IgD-negative memory B cell (primary cell): ENCODE measurements around the gene SLC6A9. TPM values are rescaled to one million over a fixed set of nuclear protein-coding genes. Genes with fewer than 3 reads are reported as not detected.

Experiments used
- H3K27ac Mint-ChIP-seq, 3 donors: one replicate each; pipeline ENCODE4 v1.8.0; 2020 to 2022; ENCODE audit warnings: mild to moderate bottlenecking in 3 of 3, mixed read lengths in 3 of 3, moderate library complexity in 1 of 3
- H3K27me3 Mint-ChIP-seq: one replicate; pipeline ENCODE4 v1.8.0; 2021; ENCODE audit warnings: mixed read lengths
- H3K36me3 Mint-ChIP-seq: one replicate; pipeline ENCODE4 v1.8.0; 2020; ENCODE audit warnings: mild to moderate bottlenecking, mixed read lengths
- H3K4me1 Mint-ChIP-seq, 3 donors: one replicate each; pipeline ENCODE4 v1.8.0; 2020 to 2022; ENCODE audit warnings: mixed read lengths in 3 of 3, mild to moderate bottlenecking in 1 of 3
- H3K4me3 Mint-ChIP-seq, 4 donors: one replicate each; pipeline ENCODE4 v1.8.0; 2020 to 2022; ENCODE audit warnings: mild to moderate bottlenecking in 4 of 4, mixed read lengths in 4 of 4, moderate library complexity in 3 of 4
- H3K9me3 Mint-ChIP-seq, 3 donors: one replicate each; pipeline ENCODE4 v1.8.0; 2020 to 2021; ENCODE audit warnings: mixed read lengths in 3 of 3, mild to moderate bottlenecking in 1 of 3
- polyA plus RNA-seq: library from polyadenylated mRNA; unstranded; fragments of 300-500 nt; fragmentation: Illumina TruSeq; gene quantifications from one replicate; pipeline ENCODE4 v1.2.3, GENCODE V29; 2021

The SLC6A9 gene
- polyA plus RNA-seq, 1 donor from 2014 or later = 0.19 TPM

- H3K4me3 Mint-ChIP-seq = no peak overlapping the region
- no peaks in the 10 kb centered on the region for H3K27me3 Mint-ChIP-seq
- H3K4me1 Mint-ChIP-seq = no peaks in the 10 kb centered on the region
- H3K9me3 Mint-ChIP-seq = no peaks in the 10 kb centered on the region
- H3K27ac Mint-ChIP-seq = peak overlapping the region in 1 of 3 donors; percentile 14
- H3K36me3 Mint-ChIP-seq = peaks cover 2% of the 10 kb centered on the region
These were observed 73.7 kb downstream of the SLC6A9 start for GRCh38 chr1:43957407-43958040.

GRCh38 chr1:43956234-43956633, 75.0 kb downstream of the SLC6A9 start:
- H3K4me1 Mint-ChIP-seq = no peaks in the 10 kb centered on the region
- H3K27ac Mint-ChIP-seq = no peak overlapping the region
- no peaks in the 10 kb centered on the region for H3K27me3 Mint-ChIP-seq
- H3K9me3 Mint-ChIP-seq = no peaks in the 10 kb centered on the region
- H3K36me3 Mint-ChIP-seq = peaks cover 2% of the 10 kb centered on the region
- no peak overlapping the region for H3K4me3 Mint-ChIP-seq

- no peak overlapping the region for H3K27ac Mint-ChIP-seq
- H3K9me3 Mint-ChIP-seq = no peaks in the 10 kb centered on the region
- H3K4me3 Mint-ChIP-seq = no peak overlapping the region
These were observed 77.2 kb downstream of the SLC6A9 start for GRCh38 chr1:43954036-43954435.

GRCh38 chr1:43953361-43953760, 77.9 kb downstream of the SLC6A9 start:
- Mint-ChIP-seq H3K4me1 (peaks cover 4 to 10% (median 8%) of the 10 kb centered on the region in 3 donors), H3K9me3 (no peaks in the 10 kb centered on the region), H3K27me3 (no peaks in the 10 kb centered on the region), H3K36me3 (peaks cover 3% of the 10 kb centered on the region), H3K4me3 (no peak overlapping the region), H3K27ac (no peak overlapping the region)

More at GRCh38 chr1:43954036-43954435, 77.2 kb downstream of the SLC6A9 start:
- H3K4me1 Mint-ChIP-seq = peaks cover 0 to 6% (median 6%) of the 10 kb centered on the region in 3 donors
- H3K36me3 Mint-ChIP-seq = peaks cover 3% of the 10 kb centered on the region
- no peaks in the 10 kb centered on the region for H3K27me3 Mint-ChIP-seq

GRCh38 chr1:43952731-43953346, 78.4 kb downstream of the SLC6A9 start:
- Mint-ChIP-seq H3K27me3 (no peaks in the 10 kb centered on the region), H3K4me3 (no peak overlapping the region), H3K36me3 (peaks cover 3% of the 10 kb centered on the region), H3K9me3 (no peaks in the 10 kb centered on the region), H3K4me1 (peaks cover 7 to 12% (median 11%) of the 10 kb centered on the region in 3 donors), H3K27ac (no peak overlapping the region)

GRCh38 chr1:43951021-43951985, 80.0 kb downstream of the SLC6A9 start:
- peaks cover 12 to 16% (median 12%) of the 10 kb centered on the region in 3 donors for H3K4me1 Mint-ChIP-seq
- H3K4me3 Mint-ChIP-seq = no peak overlapping the region
- H3K27me3 Mint-ChIP-seq = no peaks in the 10 kb centered on the region
- H3K36me3 Mint-ChIP-seq = peaks cover 3% of the 10 kb centered on the region
- H3K9me3 Mint-ChIP-seq = no peaks in the 10 kb centered on the region
- peak overlapping the region in 2 of 3 donors; percentile 37 to 80 for H3K27ac Mint-ChIP-seq

GRCh38 chr1:43949678-43950077, 81.6 kb downstream of the SLC6A9 start:
- H3K27me3 Mint-ChIP-seq = no peaks in the 10 kb centered on the region
- no peaks in the 10 kb centered on the region for H3K9me3 Mint-ChIP-seq
- peaks cover 21 to 29% (median 23%) of the 10 kb centered on the region in 3 donors for H3K4me1 Mint-ChIP-seq
- peak overlapping the region in 2 of 4 donors; percentile 12 to 91 for H3K4me3 Mint-ChIP-seq
- peaks cover 3% of the 10 kb centered on the region for H3K36me3 Mint-ChIP-seq
- H3K27ac Mint-ChIP-seq = no peak overlapping the region

- Mint-ChIP-seq H3K27me3 (no peaks in the 10 kb centered on the region), H3K27ac (peak overlapping the region in 2 of 3 donors; percentile 94), H3K4me1 (peaks cover 23 to 32% (median 27%) of the 10 kb centered on the region in 3 donors), H3K4me3 (peak overlapping the region; percentile 89 to 97 (median 94)), H3K9me3 (no peaks in the 10 kb centered on the region), H3K36me3 (peaks cover 3% of the 10 kb centered on the region)
These were observed 83.3 kb downstream of the SLC6A9 start for GRCh38 chr1:43947874-43948437.

GRCh38 chr1:43947061-43947873, 84.0 kb downstream of the SLC6A9 start:
- Mint-ChIP-seq H3K4me1 (peaks cover 24 to 32% (median 32%) of the 10 kb centered on the region in 3 donors), H3K27ac (peak overlapping the region; percentile 94 to 98 (median 94)), H3K36me3 (peaks cover 3% of the 10 kb centered on the region), H3K4me3 (peak overlapping the region; percentile 89 to 97 (median 94)), H3K27me3 (no peaks in the 10 kb centered on the region), H3K9me3 (no peaks in the 10 kb centered on the region)

Other genes with a start within 250 kb of the SLC6A9 start
- gene ARTN, start 97.7 kb downstream of the SLC6A9 start, polyA plus RNA-seq = not detected
- 14.9 TPM for gene IPO13, start 84.5 kb downstream of the SLC6A9 start, polyA plus RNA-seq
- gene DPH2, start 61.5 kb downstream of the SLC6A9 start, polyA plus RNA-seq = 38.4 TPM
- 261 TPM for gene ATP6V0B, start 56.5 kb downstream of the SLC6A9 start, polyA plus RNA-seq
- gene B4GALT2, start 52.3 kb downstream of the SLC6A9 start, polyA plus RNA-seq = 1.0 TPM
- 5.3 TPM for gene CCDC24, start 39.9 kb downstream of the SLC6A9 start, polyA plus RNA-seq
- gene KLF17, start 87.4 kb upstream of the SLC6A9 start, polyA plus RNA-seq = not detected
- gene KLF18, start 110.2 kb upstream of the SLC6A9 start, polyA plus RNA-seq = not detected
- gene DMAP1, start 182.0 kb upstream of the SLC6A9 start, polyA plus RNA-seq = 36.0 TPM